Coronary artery (tissue), 2 donors: ENCODE measurements around the gene KRT4.

Source experiments
- DNase-seq: peaks from one replicate; pipeline ENCODE4 v3.0.0-alpha.2; 2017; ENCODE audit warnings: low spot score
- H3K27ac ChIP-seq, 2 donors: fragments of 200-600 bp; sonication (generic); one replicate each; pipeline ENCODE4 v1.5.1; 2016 to 2019
- H3K4me3 ChIP-seq: fragments of 200-600 bp; sonication (generic); 2 replicates; pipeline ENCODE4 v1.5.1; 2016; ENCODE audit warnings: mild to moderate bottlenecking, moderate library complexity
- CTCF ChIP-seq: fragments of 200-600 bp; sonication (generic); IDR thresholded peaks from one replicate; pipeline ENCODE4 v1.5.1; 2019; ENCODE audit warnings: antibody characterized with exemption

Gene KRT4

GRCh38 chr12:52851787-52852186 is 37.9 kb upstream of the KRT4 start:
- no peak overlapping the region for H3K4me3 ChIP-seq
- H3K27ac ChIP-seq, result no peak overlapping the region
- DNase-seq, result no peak
- TF ChIP-seq CTCF, result no peak

- Histone ChIP-seq H3K4me3 (no peak overlapping the region), H3K27ac (no peak overlapping the region)
- no peak for DNase-seq
- no peak for TF ChIP-seq CTCF
Observed at GRCh38 chr12:52850681-52851080, 36.8 kb upstream of the KRT4 start.

- Histone ChIP-seq H3K27ac (no peak overlapping the region), H3K4me3 (no peak overlapping the region)
- no peak for DNase-seq
- TF ChIP-seq CTCF, result no peak
Observed at GRCh38 chr12:52849511-52849910, 35.6 kb upstream of the KRT4 start.

- no peak within 1 kb of the TSS for H3K4me3 ChIP-seq
- DNase-seq, result no peak
- no peak within 1 kb of the TSS for H3K27ac ChIP-seq
- TF ChIP-seq CTCF, result no peak
Observed at GRCh38 chr12:52848661-52849255, 34.8 kb upstream of the KRT4 start, which contains the start of gene KRT78. Gene KRT78, minus strand, starts transcription at chr12:52848994. Its CDS starts 64 bp downstream, at chr12:52848930.

GRCh38 chr12:52847335-52848102 is 33.6 kb upstream of the KRT4 start:
- Histone ChIP-seq H3K4me3 (no peak overlapping the region), H3K27ac (no peak overlapping the region)
- no peak for TF ChIP-seq CTCF
- DNase-seq, result no peak

- no peak for DNase-seq
- no peak for TF ChIP-seq CTCF
- H3K27ac ChIP-seq, result no peak overlapping the region
- no peak overlapping the region for H3K4me3 ChIP-seq
Observed at GRCh38 chr12:52846356-52846970, 32.5 kb upstream of the KRT4 start.
